GM12878 (cell line): ENCODE measurements around the gene ACTR10. TPM values are rescaled to one million over a fixed set of nuclear protein-coding genes. Genes with fewer than 3 reads are reported as not detected.

Experiments
- CREM ChIP-seq: IDR thresholded peaks from 2 replicates; pipeline ENCODE4 v1.6.1; 2014; ENCODE audit warnings: antibody characterized with exemption, low read depth
- EP300 ChIP-seq, 2 experiments: fragments of 150-350 bp in 1 of 2; IDR thresholded peaks; 2 replicates each; pipeline ENCODE4 v1.6.1; 2011 to 2012; ENCODE audit warnings: low read depth in 2 of 2, low read length in 2 of 2, borderline replicate concordance in 1 of 2, improper control_type of control experiment in 1 of 2, inconsistent platforms in 1 of 2; ENCODE audit not compliant: control insufficient read depth in 1 of 2
- ETV6 ChIP-seq, 2 experiments: fragments of 450-650 bp in 1 of 2; IDR thresholded peaks in 1 of 2; conservative IDR thresholded peaks in 1 of 2; 2 replicates each; pipeline ENCODE4 v1.6.1; 2014; ENCODE audit warnings: antibody characterized with exemption in 1 of 2, borderline replicate concordance in 1 of 2, low read depth in 1 of 2, mild to moderate bottlenecking in 1 of 2, moderate library complexity in 1 of 2
- GABPA ChIP-seq: IDR thresholded peaks from 2 replicates; pipeline ENCODE4 v1.6.1; 2014; ENCODE audit warnings: antibody characterized with exemption, low read depth, mild to moderate bottlenecking, inconsistent platforms
- HCFC1 ChIP-seq: fragments of 150-350 bp; IDR thresholded peaks from 2 replicates; pipeline ENCODE4 v1.6.1; 2014; ENCODE audit warnings: low read length
- PBX3 ChIP-seq: IDR thresholded peaks from 2 replicates; pipeline ENCODE4 v1.6.1; 2011; ENCODE audit warnings: mild to moderate bottlenecking, low read depth, low read length, moderate library complexity; ENCODE audit not compliant: insufficient replicate concordance
- POLR2A ChIP-seq: IDR thresholded peaks from 2 replicates; pipeline ENCODE4 v1.6.1; 2011; ENCODE audit warnings: low read depth, mild to moderate bottlenecking, low read length
- RAD21 ChIP-seq: IDR thresholded peaks from 2 replicates; pipeline ENCODE4 v1.6.1; 2011; ENCODE audit warnings: mild to moderate bottlenecking, low read depth, low read length, moderate library complexity; ENCODE audit not compliant: insufficient read depth
- RB1 ChIP-seq: fragments of 450-650 bp; formaldehyde crosslinking; IDR thresholded peaks from 2 replicates; pipeline ENCODE4 v1.6.1; 2017; ENCODE audit warnings: mild to moderate bottlenecking, borderline replicate concordance
- RCOR1 ChIP-seq: conservative IDR thresholded peaks from 2 replicates; pipeline ENCODE4 v1.6.1; 2012; ENCODE audit warnings: low read depth, low read length, improper control_type of control experiment
- RUNX3 ChIP-seq: IDR thresholded peaks from 2 replicates; pipeline ENCODE4 v1.6.1; 2012; ENCODE audit warnings: low read length, inconsistent platforms
- SIX5 ChIP-seq: IDR thresholded peaks from 2 replicates; pipeline ENCODE4 v1.6.1; 2011; ENCODE audit warnings: mild to moderate bottlenecking, low read depth, low read length, moderate library complexity; ENCODE audit not compliant: severe bottlenecking
- SUZ12 ChIP-seq: fragments of 200-600 bp; sonication (generic); IDR thresholded peaks from one replicate; pipeline ENCODE4 v1.6.1; 2018; ENCODE audit warnings: antibody characterized with exemption, mild to moderate bottlenecking; ENCODE audit not compliant: unreplicated experiment
- TAF1 ChIP-seq: IDR thresholded peaks from 2 replicates; pipeline ENCODE4 v1.6.1; 2011; ENCODE audit warnings: mild to moderate bottlenecking, low read depth, low read length, borderline replicate concordance
- TBL1XR1 ChIP-seq: IDR thresholded peaks from 2 replicates; pipeline ENCODE4 v1.6.1; 2012; ENCODE audit warnings: low read depth, low read length, improper control_type of control experiment
- TCF12 ChIP-seq: IDR thresholded peaks from 2 replicates; pipeline ENCODE4 v1.6.1; 2011; ENCODE audit warnings: low read depth, mild to moderate bottlenecking, low read length
- ZNF24 ChIP-seq: fragments of 450-650 bp; IDR thresholded peaks from 2 replicates; pipeline ENCODE4 v1.6.1; 2017; ENCODE audit warnings: antibody characterized with exemption, mild to moderate bottlenecking
- polyA plus RNA-seq, 11 experiments: library from polyadenylated mRNA; depleted of rRNA in 4 of 11; unstranded in 6 of 11; stranded (reverse) in 5 of 11; fragments of >200 nt; fragmentation: Nextera tagmentation in 4 of 11; fragmentation: Illumina TruSeq in 1 of 11; extraction: Ambion mirVana in 4 of 11; extraction: Trizol in 1 of 11; gene quantifications; 1 replicate in 1 of 11; 2 replicates in 10 of 11; pipeline versions ENCODE4 v1.2.1 to v1.2.3, GENCODE V29; 2011 to 2016; ENCODE audit warnings: inconsistent platforms in 2 of 11, missing spikeins in 2 of 11, low read depth in 1 of 11
- total RNA-seq, 4 experiments: library from RNA; depleted of rRNA in 3 of 4; stranded (reverse); fragments of >200 nt in 3 of 4; fragmentation: Illumina TruSeq in 1 of 4; extraction: Trizol in 1 of 4; gene quantifications; 2 replicates each; pipeline versions ENCODE4 v1.2.1 to v1.2.3, GENCODE V29; 2013 to 2021
- TF ChIP-seq, protein P1 (sequence below): fragments of 450-650 bp; formaldehyde crosslinking; IDR thresholded peaks from 2 replicates; pipeline ENCODE4 v1.5.0; 2022; ENCODE audit warnings: mild to moderate bottlenecking, missing genetic modification characterization
- TF ChIP-seq, protein P2 (sequence below): IDR thresholded peaks from 2 replicates; pipeline ENCODE4 v1.6.1; 2012; ENCODE audit warnings: low read depth, low read length, improper control_type of control experiment
- TF ChIP-seq, protein P3 (sequence below): fragments of 150-350 bp; IDR thresholded peaks from 2 replicates; pipeline ENCODE4 v1.6.1; 2016; ENCODE audit warnings: low read depth, low read length

Gene ACTR10
- total and polyA plus RNA-seq, 10 of the 15 experiments (the other 5 are each of a cell fraction or from before 2014, with no cell fraction given): 26.0 to 74.3 (median 38.9) TPM

GRCh38 chr14:58244556-58245387 is 44.8 kb downstream of the ACTR10 start, which contains the start of gene PSMA3 (continued):
- TF ChIP-seq PBX3 (no peak), RAD21 (no peak), POLR2A (peak; percentile 93), TCF12 (no peak), GABPA (no peak), TBL1XR1 (no peak), SIX5 (peak; percentile 7), RUNX3 (peak; percentile 93), ZNF24 (no peak), RCOR1 (0 out of 2 replicates have a peak, but pooled peaks have one; percentile 52), CREM (peak; percentile 61), RB1 (peak; percentile 58; the same call in 1 of the 2 replicates), HCFC1 (no peak; the same call in 1 of the 2 replicates), TAF1 (peak; percentile 86), SUZ12 (no peak), EP300 (IDR thresholded peaks at IDR 0.05; ENCODE audit: borderline replicate concordance in 1 of 2, control insufficient read depth in 1 of 2, low read depth in 2 of 2, low read length in 2 of 2) (peak in 1 of 2 experiments; percentile 27; a peak in 1 of 4 replicates), ETV6 (conservative IDR thresholded peaks at IDR 0.05 in 1 of 2, IDR thresholded peaks at IDR 0.05 in 1 of 2; ENCODE audit: borderline replicate concordance in 1 of 2, low read depth in 1 of 2) (peak in 1 of 2 experiments; percentile 40; a peak in 1 of 4 replicates)
- TF ChIP-seq, protein P1, sequence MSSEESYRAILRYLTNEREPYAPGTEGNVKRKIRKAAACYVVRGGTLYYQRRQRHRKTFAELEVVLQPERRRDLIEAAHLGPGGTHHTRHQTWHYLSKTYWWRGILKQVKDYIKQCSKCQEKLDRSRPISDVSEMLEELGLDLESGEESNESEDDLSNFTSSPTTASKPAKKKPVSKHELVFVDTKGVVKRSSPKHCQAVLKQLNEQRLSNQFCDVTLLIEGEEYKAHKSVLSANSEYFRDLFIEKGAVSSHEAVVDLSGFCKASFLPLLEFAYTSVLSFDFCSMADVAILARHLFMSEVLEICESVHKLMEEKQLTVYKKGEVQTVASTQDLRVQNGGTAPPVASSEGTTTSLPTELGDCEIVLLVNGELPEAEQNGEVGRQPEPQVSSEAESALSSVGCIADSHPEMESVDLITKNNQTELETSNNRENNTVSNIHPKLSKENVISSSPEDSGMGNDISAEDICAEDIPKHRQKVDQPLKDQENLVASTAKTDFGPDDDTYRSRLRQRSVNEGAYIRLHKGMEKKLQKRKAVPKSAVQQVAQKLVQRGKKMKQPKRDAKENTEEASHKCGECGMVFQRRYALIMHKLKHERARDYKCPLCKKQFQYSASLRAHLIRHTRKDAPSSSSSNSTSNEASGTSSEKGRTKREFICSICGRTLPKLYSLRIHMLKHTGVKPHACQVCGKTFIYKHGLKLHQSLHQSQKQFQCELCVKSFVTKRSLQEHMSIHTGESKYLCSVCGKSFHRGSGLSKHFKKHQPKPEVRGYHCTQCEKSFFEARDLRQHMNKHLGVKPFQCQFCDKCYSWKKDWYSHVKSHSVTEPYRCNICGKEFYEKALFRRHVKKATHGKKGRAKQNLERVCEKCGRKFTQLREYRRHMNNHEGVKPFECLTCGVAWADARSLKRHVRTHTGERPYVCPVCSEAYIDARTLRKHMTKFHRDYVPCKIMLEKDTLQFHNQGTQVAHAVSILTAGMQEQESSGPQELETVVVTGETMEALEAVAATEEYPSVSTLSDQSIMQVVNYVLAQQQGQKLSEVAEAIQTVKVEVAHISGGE: no peak
- TF ChIP-seq, protein P2, sequence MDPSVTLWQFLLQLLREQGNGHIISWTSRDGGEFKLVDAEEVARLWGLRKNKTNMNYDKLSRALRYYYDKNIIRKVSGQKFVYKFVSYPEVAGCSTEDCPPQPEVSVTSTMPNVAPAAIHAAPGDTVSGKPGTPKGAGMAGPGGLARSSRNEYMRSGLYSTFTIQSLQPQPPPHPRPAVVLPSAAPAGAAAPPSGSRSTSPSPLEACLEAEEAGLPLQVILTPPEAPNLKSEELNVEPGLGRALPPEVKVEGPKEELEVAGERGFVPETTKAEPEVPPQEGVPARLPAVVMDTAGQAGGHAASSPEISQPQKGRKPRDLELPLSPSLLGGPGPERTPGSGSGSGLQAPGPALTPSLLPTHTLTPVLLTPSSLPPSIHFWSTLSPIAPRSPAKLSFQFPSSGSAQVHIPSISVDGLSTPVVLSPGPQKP: no peak; the same call in 1 of the 2 replicates
- TF ChIP-seq, protein P3, sequence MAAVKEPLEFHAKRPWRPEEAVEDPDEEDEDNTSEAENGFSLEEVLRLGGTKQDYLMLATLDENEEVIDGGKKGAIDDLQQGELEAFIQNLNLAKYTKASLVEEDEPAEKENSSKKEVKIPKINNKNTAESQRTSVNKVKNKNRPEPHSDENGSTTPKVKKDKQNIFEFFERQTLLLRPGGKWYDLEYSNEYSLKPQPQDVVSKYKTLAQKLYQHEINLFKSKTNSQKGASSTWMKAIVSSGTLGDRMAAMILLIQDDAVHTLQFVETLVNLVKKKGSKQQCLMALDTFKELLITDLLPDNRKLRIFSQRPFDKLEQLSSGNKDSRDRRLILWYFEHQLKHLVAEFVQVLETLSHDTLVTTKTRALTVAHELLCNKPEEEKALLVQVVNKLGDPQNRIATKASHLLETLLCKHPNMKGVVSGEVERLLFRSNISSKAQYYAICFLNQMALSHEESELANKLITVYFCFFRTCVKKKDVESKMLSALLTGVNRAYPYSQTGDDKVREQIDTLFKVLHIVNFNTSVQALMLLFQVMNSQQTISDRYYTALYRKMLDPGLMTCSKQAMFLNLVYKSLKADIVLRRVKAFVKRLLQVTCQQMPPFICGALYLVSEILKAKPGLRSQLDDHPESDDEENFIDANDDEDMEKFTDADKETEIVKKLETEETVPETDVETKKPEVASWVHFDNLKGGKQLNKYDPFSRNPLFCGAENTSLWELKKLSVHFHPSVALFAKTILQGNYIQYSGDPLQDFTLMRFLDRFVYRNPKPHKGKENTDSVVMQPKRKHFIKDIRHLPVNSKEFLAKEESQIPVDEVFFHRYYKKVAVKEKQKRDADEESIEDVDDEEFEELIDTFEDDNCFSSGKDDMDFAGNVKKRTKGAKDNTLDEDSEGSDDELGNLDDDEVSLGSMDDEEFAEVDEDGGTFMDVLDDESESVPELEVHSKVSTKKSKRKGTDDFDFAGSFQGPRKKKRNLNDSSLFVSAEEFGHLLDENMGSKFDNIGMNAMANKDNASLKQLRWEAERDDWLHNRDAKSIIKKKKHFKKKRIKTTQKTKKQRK: no peak
